Right atrium auricular region (tissue), 2 donors: ENCODE data around the gene GBE1. TPM values are rescaled to one million over a fixed set of nuclear protein-coding genes. Genes with fewer than 3 reads are reported as not detected.
"Not testable (repeated sequence)": the region's sequence is repeated elsewhere in the genome, so short reads cannot be mapped to it uniquely, and the experiment has no call there.

Experiments
- DNase-seq: peaks from one replicate; pipeline ENCODE4 v3.0.0-alpha.2; 2019; ENCODE audit warnings: low spot score
- H3K27ac ChIP-seq, 2 donors: fragments of 200-600 bp; sonication (generic); 1 replicate in 1 of 2; 2 replicates in 1 of 2; pipeline ENCODE4 v1.5.1; 2016 to 2019
- H3K27me3 ChIP-seq, 2 donors: fragments of 200-600 bp; sonication (generic); one replicate each; pipeline versions ENCODE4 v1.5.1 to v1.6.0; 2017 to 2019
- H3K36me3 ChIP-seq: fragments of 200-600 bp; sonication (generic); one replicate; pipeline ENCODE4 v1.5.1; 2016
- H3K4me1 ChIP-seq, 2 donors: fragments of 200-600 bp; sonication (generic); one replicate each; pipeline versions ENCODE4 v1.5.1 to v1.6.0; 2017 to 2019
- H3K4me3 ChIP-seq, 2 donors: fragments of 200-600 bp; sonication (generic); 1 replicate in 1 of 2; 2 replicates in 1 of 2; pipeline ENCODE4 v1.5.1; 2017 to 2019; ENCODE audit warnings: mild to moderate bottlenecking in 1 of 2, moderate library complexity in 1 of 2
- H3K9me3 ChIP-seq, 2 donors: fragments of 200-600 bp; sonication (generic); one replicate each; pipeline ENCODE4 v1.5.1; 2019
- CTCF ChIP-seq, 2 donors: fragments of 200-600 bp; sonication (generic); IDR thresholded peaks; one replicate each; pipeline ENCODE4 v1.5.1; 2019; ENCODE audit warnings: antibody characterized with exemption in 2 of 2
- total RNA-seq, 2 donors: library from RNA; depleted of rRNA; stranded (reverse); fragments of >200 nt; gene quantifications; one replicate each; pipeline ENCODE4 v1.1.0, GENCODE V29; 2016

Gene GBE1
- total RNA-seq, 2 donors from 2014 or later: 52.5 to 72.6 TPM

- Histone ChIP-seq H3K4me1 (peaks cover 0 to 39% of the 10 kb centered on the region in 2 donors), H3K9me3 (no peaks in the 10 kb centered on the region), H3K27ac (peak overlapping the region; percentile 98 to 99), H3K4me3 (no peak overlapping the region), H3K36me3 (peaks cover 4% of the 10 kb centered on the region), H3K27me3 (no peaks in the 10 kb centered on the region)
- TF ChIP-seq CTCF (IDR thresholded peaks at IDR 0.05): no peak
- no peak for DNase-seq
Observed at GRCh38 chr3:81763001-81763400, 1.6 kb upstream of the GBE1 start.

- no peak for TF ChIP-seq CTCF (IDR thresholded peaks at IDR 0.05)
- DNase-seq: no peak
- Histone ChIP-seq H3K4me3 (peak overlapping the region; percentile 73 to 78), H3K36me3 (peaks cover 13% of the 10 kb centered on the region), H3K27me3 (no peaks in the 10 kb centered on the region), H3K4me1 (peaks cover 0 to 45% of the 10 kb centered on the region in 2 donors), H3K27ac (peak overlapping the region; percentile 98 to 99), H3K9me3 (no peaks in the 10 kb centered on the region)
Observed at GRCh38 chr3:81761904-81762580, 597 bp upstream of the GBE1 start.

GRCh38 chr3:81760215-81760614 is 1.2 kb downstream of the GBE1 start:
- Histone ChIP-seq H3K36me3 (peaks cover 15% of the 10 kb centered on the region), H3K4me3 (peak overlapping the region; percentile 73 to 78), H3K27me3 (no peaks in the 10 kb centered on the region), H3K27ac (peak overlapping the region; percentile 98 to 99), H3K9me3 (no peaks in the 10 kb centered on the region), H3K4me1 (peaks cover 0 to 52% of the 10 kb centered on the region in 2 donors)
- no peak for TF ChIP-seq CTCF (IDR thresholded peaks at IDR 0.05)
- DNase-seq: no peak

- H3K4me1 ChIP-seq: peaks cover 0 to 51% of the 10 kb centered on the region in 2 donors
- not testable (repeated sequence) for H3K27me3 ChIP-seq, H3K4me3 ChIP-seq, DNase-seq, H3K9me3 ChIP-seq
- peaks cover 15% of the 10 kb centered on the region for H3K36me3 ChIP-seq
- H3K27ac ChIP-seq: peak overlapping the region; percentile 98 to 99
Observed at GRCh38 chr3:81758771-81759170, 2.7 kb downstream of the GBE1 start.

- peak overlapping the region; percentile 98 to 99 for H3K27ac ChIP-seq
- peaks cover 0 to 46% of the 10 kb centered on the region in 2 donors for H3K4me1 ChIP-seq
- TF ChIP-seq CTCF (IDR thresholded peaks at IDR 0.05): no peak
- H3K4me3 ChIP-seq: no peak overlapping the region
- no peaks in the 10 kb centered on the region for H3K27me3 ChIP-seq
- H3K9me3 ChIP-seq: peaks cover 0 to 8% of the 10 kb centered on the region in 2 donors
- peaks cover 19% of the 10 kb centered on the region for H3K36me3 ChIP-seq
- DNase-seq: no peak
Observed at GRCh38 chr3:81758275-81758674, 3.2 kb downstream of the GBE1 start.

- Histone ChIP-seq H3K36me3 (peaks cover 32% of the 10 kb centered on the region), H3K9me3 (peaks cover 0 to 8% of the 10 kb centered on the region in 2 donors), H3K4me1 (peaks cover 0 to 17% of the 10 kb centered on the region in 2 donors), H3K27ac (no peak overlapping the region), H3K4me3 (no peak overlapping the region), H3K27me3 (no peaks in the 10 kb centered on the region)
- DNase-seq: no peak
- TF ChIP-seq CTCF (IDR thresholded peaks at IDR 0.05): no peak
Observed at GRCh38 chr3:81753416-81754027, 7.9 kb downstream of the GBE1 start.
